ENCODE measurements around the gene WDR86.

GRCh38 chr7:151416941-151417315 lies 7.1 kb upstream of the WDR86 start:
- TF ChIP-seq CTCF (conservative IDR thresholded peaks at IDR 0.05) (no peak), EZH2 (IDR thresholded peaks at IDR 0.05; ENCODE audit: low read depth) (no peak)
